ENCODE data around the gene PRPSAP1.
"Not testable (repeated sequence)": the region's sequence is repeated elsewhere in the genome, so short reads cannot be mapped to it uniquely, and the experiment has no call there.

The PRPSAP1 gene

GRCh38 chr17:76382803-76383545 is 29.3 kb upstream of the PRPSAP1 start:
- no peak for DNase-seq

GRCh38 chr17:76382351-76382802 is 28.7 kb upstream of the PRPSAP1 start:
- DNase-seq = no peak

DNA sequence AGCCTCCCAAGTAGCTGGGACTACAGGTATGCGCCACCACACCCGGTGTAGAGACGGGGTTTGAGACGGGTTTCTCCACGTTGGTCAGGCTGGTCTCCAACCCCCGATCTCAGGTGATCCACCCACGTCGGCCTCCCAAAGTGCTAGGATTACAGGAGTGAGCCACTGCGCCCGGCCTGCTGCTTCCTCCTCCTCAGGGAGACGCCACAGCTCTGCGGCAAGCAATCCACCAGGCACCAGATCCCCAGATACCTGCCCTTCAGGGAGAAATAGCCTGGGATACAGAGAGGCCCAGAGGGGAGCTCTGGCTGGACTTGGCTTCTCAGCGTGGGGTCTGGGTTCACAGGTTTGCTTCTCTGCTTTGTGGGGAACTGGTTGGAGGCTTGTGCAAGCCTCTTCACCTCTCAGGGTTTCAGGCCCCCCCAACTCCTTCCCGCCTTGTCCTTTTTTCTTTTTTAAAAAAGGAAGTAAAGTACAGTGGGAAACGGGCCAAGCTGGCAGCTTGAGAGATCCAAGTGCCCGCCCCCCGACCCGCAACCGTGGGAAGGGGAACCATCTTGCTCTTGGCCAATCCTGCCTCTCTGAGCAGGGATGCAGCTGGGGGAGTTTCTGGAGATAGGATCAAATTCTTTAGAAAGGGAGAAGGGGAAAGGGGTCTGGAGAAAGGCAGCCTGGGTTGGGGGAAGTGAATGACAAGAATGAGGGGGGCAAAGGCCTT is 28.1 kb upstream of the PRPSAP1 start:
- no peak for DNase-seq

DNA sequence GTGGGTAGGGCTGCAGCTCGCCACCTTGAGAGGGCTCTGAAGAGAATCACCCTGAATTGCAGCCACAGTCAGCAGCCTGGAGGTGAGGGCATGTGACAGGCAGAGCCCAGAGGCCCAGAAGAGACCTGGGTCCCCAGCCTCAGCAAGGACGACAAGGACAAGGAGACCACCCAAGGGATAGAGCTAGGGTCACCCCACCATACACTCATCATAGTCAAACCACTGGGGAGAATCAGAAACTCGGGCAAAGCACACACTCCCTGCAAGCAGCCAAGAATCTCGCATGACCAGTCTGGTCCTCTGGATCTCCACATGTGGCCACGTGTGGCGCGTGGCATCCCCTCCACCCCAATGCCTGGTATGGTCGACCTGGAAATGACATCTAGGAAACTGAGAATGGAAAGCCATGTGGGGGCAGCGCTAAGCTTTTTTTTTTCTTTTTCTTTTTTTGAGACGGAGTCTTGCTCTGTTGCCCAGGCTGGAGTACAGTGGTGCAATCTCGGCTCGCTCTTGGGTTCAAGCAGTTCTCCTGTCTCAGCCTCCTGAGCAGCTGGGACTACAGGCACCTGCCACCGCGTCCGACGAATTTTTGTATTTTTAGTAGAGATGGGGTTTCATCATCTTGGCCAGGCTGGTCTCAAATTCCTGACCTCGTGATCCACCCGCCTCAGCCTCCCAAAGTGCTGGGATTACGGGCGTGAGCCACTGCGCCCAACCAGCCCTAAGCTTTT is 26.1 kb upstream of the PRPSAP1 start:
- no peak for DNase-seq

DNA sequence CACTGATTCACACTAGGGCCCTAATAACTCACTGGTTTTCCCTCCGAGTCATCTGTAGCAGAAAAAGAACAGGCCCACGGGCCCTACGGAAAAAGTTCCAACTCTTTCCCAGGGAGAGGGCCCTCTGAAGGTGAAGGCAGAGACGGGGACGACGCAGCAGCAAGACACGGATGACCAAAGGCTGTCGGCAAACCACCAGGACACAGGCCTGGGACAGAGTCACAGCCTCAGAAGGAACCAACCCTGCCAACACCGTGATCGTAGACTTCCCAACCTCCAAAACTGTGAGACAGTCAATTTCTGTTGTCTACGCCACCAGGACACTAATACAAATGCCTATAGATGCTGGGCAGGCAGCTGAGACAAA is 25.5 kb upstream of the PRPSAP1 start:
- no peak for DNase-seq

GRCh38 chr17:76378548-76379274 is 25.0 kb upstream of the PRPSAP1 start:
- DNase-seq = peak; percentile 45

- DNase-seq = no peak
These were observed 22.8 kb upstream of the PRPSAP1 start for GRCh38 chr17:76376318-76377133.

DNA sequence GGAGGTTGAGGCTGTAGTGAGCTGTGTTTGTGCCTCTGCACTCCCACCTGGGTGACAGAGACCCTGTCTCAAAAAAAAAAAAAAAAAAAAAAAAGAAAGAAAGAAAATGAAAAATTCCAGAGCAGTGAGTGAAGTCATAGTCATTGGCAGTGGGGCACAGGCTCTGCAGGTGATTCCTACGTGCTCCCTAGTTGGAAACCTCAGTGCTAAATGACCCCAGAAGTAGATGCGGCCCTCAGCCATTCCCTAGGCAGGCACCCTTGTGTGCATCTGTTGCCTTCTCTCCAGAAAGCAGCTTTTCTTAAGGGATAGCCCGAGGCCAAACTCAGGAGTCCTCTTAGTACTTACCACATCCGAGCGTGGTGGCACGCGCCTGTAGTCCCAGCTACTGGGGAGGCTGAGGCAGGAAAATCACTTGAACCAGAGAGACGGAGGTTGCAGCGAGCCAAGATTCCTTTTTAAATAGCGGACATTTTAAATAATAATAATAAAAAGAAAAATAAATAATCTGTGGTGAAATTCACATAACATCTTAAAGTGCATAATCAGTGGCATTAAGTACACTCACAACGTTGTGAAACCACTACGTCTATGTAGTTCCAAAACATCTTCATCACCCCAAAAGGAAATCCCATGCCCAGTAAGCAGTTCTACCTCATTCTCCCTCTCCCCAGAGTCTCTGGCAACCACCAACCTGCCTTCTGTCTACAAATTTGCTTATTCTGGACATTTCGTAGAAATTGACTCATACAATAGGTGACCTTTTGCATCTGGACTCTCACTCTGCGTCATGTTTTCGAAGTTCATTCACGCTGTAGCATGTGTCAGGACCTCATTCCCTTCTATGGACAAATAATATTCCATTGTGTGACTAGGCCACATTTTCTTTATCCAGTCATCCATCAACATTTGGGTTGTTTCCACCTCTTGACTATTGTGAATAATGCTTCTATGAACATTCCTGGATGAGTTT is 18.2 kb upstream of the PRPSAP1 start:
- no peak for DNase-seq

DNA sequence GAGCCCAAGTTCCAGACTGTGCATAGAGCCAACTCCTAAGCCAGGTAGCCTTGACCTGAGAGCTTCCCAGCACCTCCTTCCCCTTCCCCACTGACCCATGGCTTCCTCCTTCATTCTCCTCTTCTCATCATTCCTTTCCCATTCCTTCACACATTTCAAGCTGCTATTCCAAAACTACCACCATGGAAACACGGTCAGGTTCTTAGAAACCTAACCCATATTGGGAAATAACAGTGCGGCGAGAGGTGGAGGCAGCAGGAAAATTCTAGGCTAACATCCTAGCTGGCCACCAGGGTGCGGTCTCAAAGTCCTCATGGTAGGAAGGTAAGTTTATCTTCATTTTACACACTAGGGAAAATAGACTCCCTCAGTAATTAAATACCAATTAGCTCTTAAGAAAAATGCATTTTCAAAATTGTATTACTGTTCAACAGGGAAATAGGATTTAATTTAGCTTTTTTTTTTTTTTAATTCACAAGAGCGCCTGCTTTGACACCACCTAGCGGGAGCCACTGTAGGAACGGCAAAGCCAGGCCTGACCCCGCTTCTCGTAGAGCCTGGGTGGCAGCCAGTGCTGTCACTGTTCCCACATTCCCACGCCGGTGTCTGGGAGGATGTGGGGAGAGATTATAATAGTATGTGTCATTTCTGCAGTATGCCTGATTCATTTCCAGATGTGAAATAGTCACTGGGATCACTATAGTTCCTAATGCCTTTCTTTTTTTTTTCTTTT is 16.7 kb upstream of the PRPSAP1 start:
- no peak for DNase-seq

DNA sequence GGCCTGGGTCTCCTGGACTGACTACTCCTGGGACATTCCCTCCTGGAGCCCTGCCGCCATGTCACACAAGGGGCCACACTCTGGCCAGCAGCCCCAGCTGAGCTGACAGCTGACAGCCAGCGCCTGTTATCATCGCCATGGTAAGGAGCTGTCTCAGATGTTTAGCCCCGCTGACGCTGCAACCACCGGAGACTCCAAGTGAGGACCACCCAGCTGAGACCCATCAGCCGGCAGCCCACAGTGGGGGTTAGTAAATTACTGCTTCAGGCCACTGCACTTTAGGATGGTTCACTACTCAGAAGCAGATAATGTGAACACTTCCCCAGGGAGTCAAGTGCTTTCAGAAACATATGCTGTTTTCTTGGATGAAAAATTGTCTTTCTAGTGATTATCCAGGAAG is 16.1 kb upstream of the PRPSAP1 start:
- DNase-seq = peak; percentile 42

DNA sequence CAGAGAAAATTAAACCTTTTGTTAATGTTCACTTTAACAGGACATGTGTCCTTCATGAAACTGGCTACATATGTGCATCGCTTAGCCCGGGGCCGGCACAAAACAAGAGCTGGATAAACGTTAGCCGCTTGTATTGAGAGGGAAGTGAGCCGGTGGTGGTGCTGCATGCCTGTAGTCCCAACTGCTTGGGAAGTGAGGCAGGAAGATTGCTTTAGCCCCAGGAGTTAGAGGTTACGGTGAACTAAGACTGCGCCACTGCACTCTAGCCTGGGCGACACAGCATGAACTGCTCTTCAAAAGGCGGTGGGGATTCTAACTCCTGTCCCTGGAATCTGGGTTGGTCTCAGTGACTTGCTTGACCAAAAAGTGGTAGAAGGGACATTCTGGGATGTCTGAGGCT is 15.7 kb upstream of the PRPSAP1 start:
- no peak for DNase-seq

DNA sequence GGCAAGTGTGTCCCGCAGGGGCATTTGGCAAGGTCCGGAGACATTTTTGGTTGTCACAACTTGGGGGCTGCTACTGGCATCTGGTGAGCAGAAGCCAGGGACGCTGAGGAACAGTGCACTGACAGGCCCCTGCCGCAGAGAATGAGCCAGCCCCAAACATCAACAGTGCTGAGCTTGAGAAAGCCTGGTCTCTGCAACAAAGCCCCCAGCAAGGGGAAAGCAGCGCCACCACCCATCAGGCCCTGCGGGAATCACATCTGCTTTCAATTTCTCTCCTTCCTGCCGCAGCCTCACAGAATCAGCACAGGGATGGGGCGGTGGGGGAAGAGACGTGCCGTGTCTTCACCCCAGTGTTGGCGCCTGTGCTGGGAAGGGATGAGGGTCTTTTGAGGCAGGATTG is 14.8 kb upstream of the PRPSAP1 start:
- no peak for DNase-seq

DNA sequence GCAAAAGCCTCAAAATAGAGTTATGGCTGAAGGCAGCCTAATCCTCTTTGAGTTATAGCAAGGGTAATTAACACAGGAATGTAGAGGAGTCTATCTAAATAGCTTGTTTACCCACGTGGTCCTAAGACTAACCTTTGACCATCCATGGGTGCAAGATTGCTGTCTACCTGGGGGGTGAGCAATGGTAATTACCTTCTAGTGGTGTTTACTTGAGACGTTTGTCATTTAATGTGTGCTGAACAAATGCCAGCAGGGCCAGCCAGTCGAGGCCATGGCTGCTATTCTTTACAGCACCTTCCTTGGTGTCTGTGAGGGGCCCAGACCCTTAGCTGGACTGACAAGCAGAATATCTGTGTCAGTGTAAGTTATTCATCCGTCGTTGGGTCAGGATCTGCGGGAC is 13.9 kb upstream of the PRPSAP1 start:
- DNase-seq = no peak

DNA sequence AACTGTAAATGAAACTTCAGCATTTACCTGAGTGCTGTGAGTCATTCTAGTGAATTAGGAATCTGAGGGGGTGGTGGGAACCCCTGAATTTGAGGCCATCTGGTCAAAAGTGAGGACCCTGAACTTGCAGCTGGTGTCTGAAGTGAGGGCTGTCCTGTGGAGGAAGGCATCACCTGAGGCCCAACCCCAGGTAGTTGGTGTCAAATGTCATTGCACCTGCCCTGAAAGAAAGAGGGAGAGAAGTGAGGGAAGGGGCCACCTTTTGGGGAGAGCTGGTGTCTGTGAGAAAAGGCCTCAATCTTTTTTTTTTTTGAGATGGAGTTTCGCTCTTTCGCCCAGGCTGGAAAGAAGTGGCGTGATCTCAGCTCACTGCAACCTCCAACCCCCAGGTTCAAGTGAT is 12.5 kb upstream of the PRPSAP1 start:
- DNase-seq = no peak

DNA sequence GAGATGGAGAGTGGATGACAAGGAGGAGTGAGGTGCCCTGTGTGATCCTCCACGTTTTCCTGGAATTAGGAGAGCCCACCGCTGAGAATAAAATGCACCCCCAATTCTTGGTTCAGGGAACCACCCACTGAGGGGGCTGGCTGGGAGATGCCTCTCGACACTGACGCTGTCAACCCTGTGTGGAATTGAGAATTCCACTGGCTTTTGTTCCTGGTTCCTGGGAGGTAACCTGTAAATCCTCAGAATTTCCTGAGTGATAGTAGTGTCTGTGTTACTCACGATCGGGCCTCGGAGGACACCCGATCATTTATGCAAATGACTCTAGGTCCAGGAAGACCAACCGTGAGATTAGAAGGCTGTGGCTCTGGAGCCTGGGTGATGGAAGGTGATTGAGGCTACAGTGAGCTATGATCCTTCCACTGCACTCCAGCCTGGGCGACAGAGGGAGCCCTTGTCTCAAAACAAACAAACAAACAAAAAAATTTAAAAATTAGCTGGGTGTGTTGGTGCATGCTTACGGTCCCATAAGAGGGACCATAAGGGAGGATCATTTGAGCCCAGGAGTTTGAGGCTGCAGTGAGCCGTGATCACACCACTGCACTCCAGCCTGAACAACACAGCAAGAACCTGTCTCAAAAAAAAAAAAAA is 11.7 kb upstream of the PRPSAP1 start:
- DNase-seq = no peak

GRCh38 chr17:76363107-76363842 is 9.6 kb upstream of the PRPSAP1 start:
- no peak for DNase-seq

- DNase-seq = no peak
These were observed 6.7 kb upstream of the PRPSAP1 start for GRCh38 chr17:76360461-76360860.

- DNase-seq = not testable (repeated sequence)
These were observed 6.1 kb upstream of the PRPSAP1 start for GRCh38 chr17:76359776-76360175.

GRCh38 chr17:76359375-76359774 is 5.7 kb upstream of the PRPSAP1 start:
- no peak for DNase-seq
